ENCODE data around the gene AKAP5.

DNA sequence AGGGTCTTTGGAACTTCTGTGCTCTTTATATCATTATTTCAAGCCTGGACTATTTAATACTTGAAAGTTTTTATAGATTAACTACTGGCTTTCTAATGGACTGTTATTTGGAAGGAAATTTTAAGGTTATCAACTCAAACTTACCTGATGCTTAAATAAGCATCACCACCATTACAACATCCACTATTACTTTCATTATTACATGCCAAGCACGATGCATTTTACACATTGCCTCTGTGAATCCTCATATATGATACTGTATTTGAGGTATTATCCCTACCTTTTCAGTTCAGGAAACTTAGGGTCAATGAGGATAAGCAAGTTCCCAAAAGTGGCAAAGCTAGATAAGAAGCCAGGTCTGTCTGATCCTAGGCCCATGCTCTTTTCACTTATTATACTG, 51.7 kb downstream of the AKAP5 start:
- TF ChIP-seq, protein P1, sequence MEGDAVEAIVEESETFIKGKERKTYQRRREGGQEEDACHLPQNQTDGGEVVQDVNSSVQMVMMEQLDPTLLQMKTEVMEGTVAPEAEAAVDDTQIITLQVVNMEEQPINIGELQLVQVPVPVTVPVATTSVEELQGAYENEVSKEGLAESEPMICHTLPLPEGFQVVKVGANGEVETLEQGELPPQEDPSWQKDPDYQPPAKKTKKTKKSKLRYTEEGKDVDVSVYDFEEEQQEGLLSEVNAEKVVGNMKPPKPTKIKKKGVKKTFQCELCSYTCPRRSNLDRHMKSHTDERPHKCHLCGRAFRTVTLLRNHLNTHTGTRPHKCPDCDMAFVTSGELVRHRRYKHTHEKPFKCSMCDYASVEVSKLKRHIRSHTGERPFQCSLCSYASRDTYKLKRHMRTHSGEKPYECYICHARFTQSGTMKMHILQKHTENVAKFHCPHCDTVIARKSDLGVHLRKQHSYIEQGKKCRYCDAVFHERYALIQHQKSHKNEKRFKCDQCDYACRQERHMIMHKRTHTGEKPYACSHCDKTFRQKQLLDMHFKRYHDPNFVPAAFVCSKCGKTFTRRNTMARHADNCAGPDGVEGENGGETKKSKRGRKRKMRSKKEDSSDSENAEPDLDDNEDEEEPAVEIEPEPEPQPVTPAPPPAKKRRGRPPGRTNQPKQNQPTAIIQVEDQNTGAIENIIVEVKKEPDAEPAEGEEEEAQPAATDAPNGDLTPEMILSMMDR (conservative IDR thresholded peaks at IDR 0.05 in 1 of 2, IDR thresholded peaks at IDR 0.05 in 1 of 2; ENCODE audit: extremely low read depth in 1 of 2, insufficient read depth in 1 of 2, low read depth in 1 of 2, low read length in 2 of 2): no peak
- TF ChIP-seq EZH2 (IDR thresholded peaks at IDR 0.05; ENCODE audit: borderline replicate concordance, low read length): no peak
